GM12878 (cell line): ENCODE measurements around the gene WRAP73. TPM values are rescaled to one million over a fixed set of nuclear protein-coding genes. Genes with fewer than 3 reads are reported as not detected.

Source experiments
- BHLHE40 ChIP-seq, 2 experiments: fragments of 450-650 bp in 1 of 2; IDR thresholded peaks; 2 replicates each; pipeline ENCODE4 v1.6.1; 2011 to 2017; ENCODE audit warnings: low read depth in 2 of 2, borderline replicate concordance in 1 of 2, improper control_type of control experiment in 1 of 2, low read length in 1 of 2, mild to moderate bottlenecking in 1 of 2
- CREB1 ChIP-seq: IDR thresholded peaks from 2 replicates; pipeline ENCODE4 v1.6.1; 2012; ENCODE audit warnings: low read depth, mild to moderate bottlenecking, inconsistent platforms
- GATAD2B ChIP-seq: fragments of 450-650 bp; conservative IDR thresholded peaks from 2 replicates; pipeline ENCODE4 v1.6.1; 2017; ENCODE audit warnings: low read depth, mild to moderate bottlenecking, moderate library complexity
- HCFC1 ChIP-seq: fragments of 150-350 bp; IDR thresholded peaks from 2 replicates; pipeline ENCODE4 v1.6.1; 2014; ENCODE audit warnings: low read length
- HDGF ChIP-seq: fragments of 450-650 bp; IDR thresholded peaks from 2 replicates; pipeline ENCODE4 v1.6.1; 2016; ENCODE audit warnings: antibody characterized with exemption
- JUNB ChIP-seq: IDR thresholded peaks from 2 replicates; pipeline ENCODE4 v1.6.1; 2016; ENCODE audit warnings: antibody characterized with exemption, mild to moderate bottlenecking
- KAT2A ChIP-seq: conservative IDR thresholded peaks from 2 replicates; pipeline ENCODE4 v1.6.1; 2011; ENCODE audit warnings: low read depth, low read length; ENCODE audit not compliant: control insufficient read depth
- MTA2 ChIP-seq: fragments of 450-650 bp; IDR thresholded peaks from 2 replicates; pipeline ENCODE4 v1.6.1; 2016; ENCODE audit warnings: low read depth, mild to moderate bottlenecking, moderate library complexity
- NBN ChIP-seq: fragments of 450-650 bp; IDR thresholded peaks from 2 replicates; pipeline ENCODE4 v1.6.1; 2016
- NFYB ChIP-seq: IDR thresholded peaks from 2 replicates; pipeline ENCODE4 v1.6.1; 2011; ENCODE audit warnings: low read depth, mild to moderate bottlenecking, low read length, improper control_type of control experiment, moderate library complexity; ENCODE audit not compliant: insufficient read depth
- NR2C1 ChIP-seq: fragments of 450-650 bp; IDR thresholded peaks from 2 replicates; pipeline ENCODE4 v1.6.1; 2017; ENCODE audit warnings: antibody characterized with exemption, mild to moderate bottlenecking, moderate library complexity
- NR2C2 ChIP-seq: IDR thresholded peaks from 2 replicates; pipeline ENCODE4 v1.6.1; 2011; ENCODE audit warnings: borderline replicate concordance, low read depth; ENCODE audit not compliant: control insufficient read depth, insufficient read length
- POU2F2 ChIP-seq: IDR thresholded peaks from 3 replicates; pipeline ENCODE4 v1.6.1; 2011; ENCODE audit warnings: low read depth, mild to moderate bottlenecking, low read length, borderline replicate concordance
- RAD21 ChIP-seq: IDR thresholded peaks from 2 replicates; pipeline ENCODE4 v1.6.1; 2011; ENCODE audit warnings: mild to moderate bottlenecking, low read depth, low read length, moderate library complexity; ENCODE audit not compliant: insufficient read depth
- RAD51 ChIP-seq: fragments of 450-650 bp; IDR thresholded peaks from 2 replicates; pipeline ENCODE4 v1.6.1; 2016; ENCODE audit warnings: moderate library complexity, mild to moderate bottlenecking, inconsistent platforms
- RELB ChIP-seq: fragments of 450-650 bp; IDR thresholded peaks from 2 replicates; pipeline ENCODE4 v1.6.1; 2017; ENCODE audit warnings: low read depth, mild to moderate bottlenecking, moderate library complexity
- SIN3A ChIP-seq: IDR thresholded peaks from 2 replicates; pipeline ENCODE4 v1.6.1; 2012; ENCODE audit warnings: low read depth, low read length, improper control_type of control experiment
- SPI1 ChIP-seq: IDR thresholded peaks from 2 replicates; pipeline ENCODE4 v1.6.1; 2011; ENCODE audit warnings: low read depth, mild to moderate bottlenecking, low read length, moderate library complexity, borderline replicate concordance; ENCODE audit not compliant: insufficient read depth
- USF2 ChIP-seq: IDR thresholded peaks from 2 replicates; pipeline ENCODE4 v1.6.1; 2011; ENCODE audit warnings: low read depth, low read length, improper control_type of control experiment, borderline replicate concordance
- ZNF207 ChIP-seq: fragments of 450-650 bp; IDR thresholded peaks from 2 replicates; pipeline ENCODE4 v1.6.1; 2014; ENCODE audit warnings: antibody characterized with exemption, mild to moderate bottlenecking, borderline replicate concordance
- polyA plus RNA-seq, 11 experiments: library from polyadenylated mRNA; depleted of rRNA in 4 of 11; unstranded in 6 of 11; stranded (reverse) in 5 of 11; fragments of >200 nt; fragmentation: Nextera tagmentation in 4 of 11; fragmentation: Illumina TruSeq in 1 of 11; extraction: Ambion mirVana in 4 of 11; extraction: Trizol in 1 of 11; gene quantifications; 1 replicate in 1 of 11; 2 replicates in 10 of 11; pipeline versions ENCODE4 v1.2.1 to v1.2.3, GENCODE V29; 2011 to 2016; ENCODE audit warnings: inconsistent platforms in 2 of 11, missing spikeins in 2 of 11, low read depth in 1 of 11
- total RNA-seq, 4 experiments: library from RNA; depleted of rRNA in 3 of 4; stranded (reverse); fragments of >200 nt in 3 of 4; fragmentation: Illumina TruSeq in 1 of 4; extraction: Trizol in 1 of 4; gene quantifications; 2 replicates each; pipeline versions ENCODE4 v1.2.1 to v1.2.3, GENCODE V29; 2013 to 2021
- TF ChIP-seq, protein P1 (sequence below): IDR thresholded peaks from 2 replicates; pipeline ENCODE4 v1.6.1; 2012; ENCODE audit warnings: low read depth, low read length, improper control_type of control experiment
- TF ChIP-seq, protein P2 (sequence below): fragments of 450-650 bp; IDR thresholded peaks from 2 replicates; pipeline ENCODE4 v1.6.1; 2017; ENCODE audit warnings: mild to moderate bottlenecking, low read depth, inconsistent platforms; ENCODE audit not compliant: poor library complexity, severe bottlenecking

WRAP73 gene
- total and polyA plus RNA-seq, 10 of the 15 experiments (the other 5 are each of a cell fraction or from before 2014, with no cell fraction given) = 3.2 to 65.8 (median 48.0) TPM

GRCh38 chr1:3624200-3625136, 25.4 kb downstream of the WRAP73 start, which contains the start of gene TPRG1L (continued):
- TF ChIP-seq SPI1 (peak; percentile 68; the same call in 1 of the 2 replicates), BHLHE40 (IDR thresholded peaks at IDR 0.05; ENCODE audit: borderline replicate concordance in 1 of 2, low read depth in 2 of 2, low read length in 1 of 2) (peak; percentile 82 to 94), JUNB (no peak), NBN (no peak), MTA2 (no peak), SIN3A (peak; percentile 83; the same call in 1 of the 2 replicates), NR2C1 (peak; percentile 58), NFYB (peak; percentile 98), RAD21 (no peak), HCFC1 (peak; percentile 56), POU2F2 (no peak), KAT2A (no peak), HDGF (peak; percentile 51; the same call in 1 of the 2 replicates), RELB (no peak), NR2C2 (no peak), GATAD2B (peak; percentile 69; the same call in 1 of the 2 replicates), CREB1 (peak; percentile 83), USF2 (peak; percentile 49), ZNF207 (peak; percentile 45; the same call in 1 of the 2 replicates), RAD51 (peak; percentile 46; the same call in 1 of the 2 replicates)
- TF ChIP-seq, protein P1, sequence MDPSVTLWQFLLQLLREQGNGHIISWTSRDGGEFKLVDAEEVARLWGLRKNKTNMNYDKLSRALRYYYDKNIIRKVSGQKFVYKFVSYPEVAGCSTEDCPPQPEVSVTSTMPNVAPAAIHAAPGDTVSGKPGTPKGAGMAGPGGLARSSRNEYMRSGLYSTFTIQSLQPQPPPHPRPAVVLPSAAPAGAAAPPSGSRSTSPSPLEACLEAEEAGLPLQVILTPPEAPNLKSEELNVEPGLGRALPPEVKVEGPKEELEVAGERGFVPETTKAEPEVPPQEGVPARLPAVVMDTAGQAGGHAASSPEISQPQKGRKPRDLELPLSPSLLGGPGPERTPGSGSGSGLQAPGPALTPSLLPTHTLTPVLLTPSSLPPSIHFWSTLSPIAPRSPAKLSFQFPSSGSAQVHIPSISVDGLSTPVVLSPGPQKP = peak; percentile 80; the same call in 1 of the 2 replicates
- TF ChIP-seq, protein P2, sequence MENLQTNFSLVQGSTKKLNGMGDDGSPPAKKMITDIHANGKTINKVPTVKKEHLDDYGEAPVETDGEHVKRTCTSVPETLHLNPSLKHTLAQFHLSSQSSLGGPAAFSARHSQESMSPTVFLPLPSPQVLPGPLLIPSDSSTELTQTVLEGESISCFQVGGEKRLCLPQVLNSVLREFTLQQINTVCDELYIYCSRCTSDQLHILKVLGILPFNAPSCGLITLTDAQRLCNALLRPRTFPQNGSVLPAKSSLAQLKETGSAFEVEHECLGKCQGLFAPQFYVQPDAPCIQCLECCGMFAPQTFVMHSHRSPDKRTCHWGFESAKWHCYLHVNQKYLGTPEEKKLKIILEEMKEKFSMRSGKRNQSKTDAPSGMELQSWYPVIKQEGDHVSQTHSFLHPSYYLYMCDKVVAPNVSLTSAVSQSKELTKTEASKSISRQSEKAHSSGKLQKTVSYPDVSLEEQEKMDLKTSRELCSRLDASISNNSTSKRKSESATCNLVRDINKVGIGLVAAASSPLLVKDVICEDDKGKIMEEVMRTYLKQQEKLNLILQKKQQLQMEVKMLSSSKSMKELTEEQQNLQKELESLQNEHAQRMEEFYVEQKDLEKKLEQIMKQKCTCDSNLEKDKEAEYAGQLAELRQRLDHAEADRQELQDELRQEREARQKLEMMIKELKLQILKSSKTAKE = no peak
